Endothelial cell (in vitro differentiated cells): ENCODE measurements around the gene PIP4K2C. TPM values are rescaled to one million over a fixed set of nuclear protein-coding genes. Genes with fewer than 3 reads are reported as not detected.
"Not testable (repeated sequence)": the region's sequence is repeated elsewhere in the genome, so short reads cannot be mapped to it uniquely, and the experiment has no call there.

Experiments
- DNase-seq: peaks from one replicate; pipeline ENCODE4 v3.0.0; 2021; ENCODE audit warnings: low spot score
- H3K27ac Mint-ChIP-seq: one replicate; pipeline ENCODE4 v1.8.0; 2021; ENCODE audit warnings: mixed read lengths, inconsistent platforms; ENCODE audit not compliant: unreplicated experiment
- H3K27me3 Mint-ChIP-seq: one replicate; pipeline ENCODE4 v1.8.0; 2021; ENCODE audit warnings: mild to moderate bottlenecking, moderate library complexity, mixed read lengths, inconsistent platforms; ENCODE audit not compliant: unreplicated experiment
- H3K36me3 Mint-ChIP-seq: one replicate; pipeline ENCODE4 v1.8.0; 2021; ENCODE audit warnings: mild to moderate bottlenecking, low read depth, mixed read lengths, inconsistent platforms; ENCODE audit not compliant: unreplicated experiment
- H3K4me1 Mint-ChIP-seq: one replicate; pipeline ENCODE4 v1.8.0; 2021; ENCODE audit warnings: mild to moderate bottlenecking, mixed read lengths, inconsistent platforms; ENCODE audit not compliant: unreplicated experiment
- H3K4me3 Mint-ChIP-seq: one replicate; pipeline ENCODE4 v1.8.0; 2021; ENCODE audit warnings: mild to moderate bottlenecking, mixed read lengths, inconsistent platforms; ENCODE audit not compliant: unreplicated experiment
- H3K9me3 Mint-ChIP-seq: one replicate; pipeline ENCODE4 v1.8.0; 2021; ENCODE audit warnings: mixed read lengths, inconsistent platforms; ENCODE audit not compliant: unreplicated experiment
- CTCF ChIP-seq: fragments of 200-600 bp; sonication (generic); IDR thresholded peaks from one replicate; pipeline ENCODE4 v1.5.0; 2021; ENCODE audit warnings: antibody characterized with exemption; ENCODE audit not compliant: unreplicated experiment
- total RNA-seq: library from RNA; stranded (reverse); fragmentation: NEBNext Ultra II Directional; extraction: Animal tissue kit (Norgen Biotek cat#: 25700); gene quantifications from one replicate; pipeline ENCODE4 v1.2.1, GENCODE V29; 2021; ENCODE audit not compliant: unreplicated experiment

The PIP4K2C gene
- total RNA-seq, 1 donor from 2014 or later = 18.5 TPM

- Mint-ChIP-seq H3K36me3 (no peaks in the 10 kb centered on the region), H3K27me3 (no peaks in the 10 kb centered on the region), H3K4me3 (no peak overlapping the region), H3K9me3 (no peaks in the 10 kb centered on the region), H3K4me1 (no peaks in the 10 kb centered on the region), H3K27ac (no peak overlapping the region)
- no peak for TF ChIP-seq CTCF
- DNase-seq = no peak
Measured at GRCh38 chr12:57558864-57559263, 32.1 kb upstream of the PIP4K2C start.

GRCh38 chr12:57560516-57560915, 30.5 kb upstream of the PIP4K2C start:
- no peaks in the 10 kb centered on the region for H3K27me3 Mint-ChIP-seq
- no peaks in the 10 kb centered on the region for H3K9me3 Mint-ChIP-seq
- TF ChIP-seq CTCF = no peak
- no peak for DNase-seq
- no peaks in the 10 kb centered on the region for H3K36me3 Mint-ChIP-seq
- H3K4me1 Mint-ChIP-seq = no peaks in the 10 kb centered on the region
- no peak overlapping the region for H3K27ac Mint-ChIP-seq
- no peak overlapping the region for H3K4me3 Mint-ChIP-seq

- H3K4me1 Mint-ChIP-seq, H3K9me3 Mint-ChIP-seq, H3K4me3 Mint-ChIP-seq, H3K27me3 Mint-ChIP-seq, H3K27ac Mint-ChIP-seq, DNase-seq, H3K36me3 Mint-ChIP-seq: not testable (repeated sequence)
Measured at GRCh38 chr12:57561117-57561516, 29.9 kb upstream of the PIP4K2C start.

GRCh38 chr12:57563358-57563757, 27.6 kb upstream of the PIP4K2C start:
- DNase-seq = no peak
- Mint-ChIP-seq H3K4me3 (no peak overlapping the region), H3K4me1 (no peaks in the 10 kb centered on the region), H3K9me3 (no peaks in the 10 kb centered on the region), H3K36me3 (no peaks in the 10 kb centered on the region), H3K27me3 (no peaks in the 10 kb centered on the region), H3K27ac (no peak overlapping the region)
- no peak for TF ChIP-seq CTCF

- Mint-ChIP-seq H3K4me1 (no peaks in the 10 kb centered on the region), H3K27me3 (no peaks in the 10 kb centered on the region), H3K4me3 (no peak overlapping the region), H3K9me3 (no peaks in the 10 kb centered on the region), H3K36me3 (no peaks in the 10 kb centered on the region), H3K27ac (no peak overlapping the region)
- DNase-seq = no peak
- no peak for TF ChIP-seq CTCF
Measured at GRCh38 chr12:57564178-57564740, 26.7 kb upstream of the PIP4K2C start.
